Natural killer cell (primary cell): Measurements from ENCODE around the gene SLC16A11. TPM values are rescaled to one million over a fixed set of nuclear protein-coding genes. Genes with fewer than 3 reads are reported as not detected.

Source experiments
- ATAC-seq, 3 donors: fragments of 150-1000 bp in 2 of 3; fragments of 200-7000 bp in 1 of 3; cut with Tn5 transposase; 1 replicate in 1 of 3; 2 replicates in 2 of 3; pipeline ENCODE4 v1.10.0; 2021; ENCODE audit warnings: mild to moderate bottlenecking in 2 of 3, moderate library complexity in 2 of 3
- DNase-seq, 2 donors: peaks; one replicate each; pipeline versions ENCODE4 v3.0.0 to v3.0.0-alpha.2; 2013 to 2021; ENCODE audit warnings: mixed read lengths in 1 of 2
- H3K27ac ChIP-seq: one replicate; pipeline ENCODE4 v1.5.1; 2013; ENCODE audit warnings: mild to moderate bottlenecking, low read length
- H3K27me3 ChIP-seq: one replicate; pipeline ENCODE4 v1.6.1; 2013; ENCODE audit warnings: low read length; ENCODE audit not compliant: control insufficient read depth, insufficient read depth
- H3K36me3 ChIP-seq: one replicate; pipeline ENCODE4 v1.6.1; 2013; ENCODE audit warnings: low read length; ENCODE audit not compliant: control insufficient read depth, insufficient read depth
- H3K4me1 ChIP-seq: one replicate; pipeline ENCODE4 v1.6.1; 2013; ENCODE audit warnings: low read length; ENCODE audit not compliant: control insufficient read depth, insufficient read depth
- H3K4me3 ChIP-seq: one replicate; pipeline ENCODE4 v1.5.1; 2013; ENCODE audit warnings: low read length
- H3K9me3 ChIP-seq: one replicate; pipeline ENCODE4 v1.6.1; 2013; ENCODE audit warnings: low read length; ENCODE audit not compliant: control insufficient read depth, insufficient read depth
- H3K27ac Mint-ChIP-seq, 2 donors: one replicate each; pipeline ENCODE4 v1.8.0; 2022; ENCODE audit warnings: mild to moderate bottlenecking in 2 of 2, mixed read lengths in 2 of 2, moderate library complexity in 1 of 2
- H3K27me3 Mint-ChIP-seq, 2 donors: one replicate each; pipeline ENCODE4 v1.8.0; 2022; ENCODE audit warnings: low read depth in 2 of 2, mixed read lengths in 2 of 2
- H3K36me3 Mint-ChIP-seq: one replicate; pipeline ENCODE4 v1.8.0; 2022; ENCODE audit warnings: mixed read lengths
- H3K4me1 Mint-ChIP-seq, 2 donors: one replicate each; pipeline ENCODE4 v1.8.0; 2022; ENCODE audit warnings: mixed read lengths in 2 of 2
- H3K4me3 Mint-ChIP-seq: one replicate; pipeline ENCODE4 v1.8.0; 2022; ENCODE audit warnings: mild to moderate bottlenecking, moderate library complexity, mixed read lengths
- H3K9me3 Mint-ChIP-seq, 2 donors: one replicate each; pipeline ENCODE4 v1.8.0; 2022; ENCODE audit warnings: mixed read lengths in 2 of 2
- WGBS: methylation state at CpG from one replicate; pipeline ENCODE4 v1.1.7; 2013; ENCODE audit warnings: missing lambda C conversion rate; ENCODE audit not compliant: insufficient coverage; 5-methylcytosine and 5-hydroxymethylcytosine counted together
- intact Hi-C: fragments of 100-400 bp; cut with micrococcal nuclease; formaldehyde crosslinking; loops from one replicate; pipeline ENCODE4 v1.14.2; 2022
- total RNA-seq, 4 donors: library from RNA; stranded (reverse); fragments of 120-200 nt in 1 of 4; gene quantifications; one replicate each; pipeline versions ENCODE4 v1.2.3 to v1.2.4, GENCODE V29; 2013 to 2022
- TF ChIP-seq, protein P1 (sequence below): fragments of 200-600 bp; IDR thresholded peaks from one replicate; pipeline ENCODE4 v1.8.0; 2022; ENCODE audit warnings: antibody characterized with exemption

Gene SLC16A11
- total RNA-seq, 3 donors from 2014 or later (not counting 1 experiment from before 2014, with no cell fraction given): 1.2 to 2.5 (median 1.6) TPM

DNA sequence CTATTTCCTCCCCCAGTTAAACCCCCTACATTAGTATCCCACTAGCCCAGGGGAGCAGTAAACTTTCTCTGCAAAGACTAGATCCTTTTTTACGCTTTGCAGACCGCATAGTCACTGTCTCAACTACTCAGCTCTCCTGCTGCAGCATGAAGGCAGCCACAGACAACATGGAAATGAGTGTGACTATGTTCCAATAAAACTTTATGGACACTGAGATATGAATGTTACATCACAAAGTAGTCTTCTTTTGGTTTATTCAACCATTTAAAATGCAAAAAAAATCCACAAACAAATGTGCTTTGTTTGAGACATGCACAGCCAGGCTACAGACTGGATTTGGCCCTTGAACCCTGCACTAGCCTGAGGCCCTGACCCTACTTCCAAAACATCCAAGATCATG lies 33.4 kb downstream of the SLC16A11 start:
- Histone ChIP-seq H3K27me3 (no peaks in the 10 kb centered on the region), H3K36me3 (peaks cover 15% of the 10 kb centered on the region), H3K9me3 (no peaks in the 10 kb centered on the region), H3K4me3 (no peak overlapping the region), H3K27ac (no peak overlapping the region), H3K4me1 (peaks cover 44% of the 10 kb centered on the region)
- H3K4me3 Mint-ChIP-seq: peak overlapping the region; percentile 47
- DNase-seq (no peak), ATAC-seq (no peak)
- intact Hi-C loops: loop anchor here (5.0 to 10.0 kb wide), 3 partner anchors 256 to 674 kb away; partner anchors contain the start of genes C17orf100, MED31, TP53 and WRAP53
- peaks cover 57 to 59% of the 10 kb centered on the region in 2 donors for H3K4me1 Mint-ChIP-seq
- TF ChIP-seq, protein P1, sequence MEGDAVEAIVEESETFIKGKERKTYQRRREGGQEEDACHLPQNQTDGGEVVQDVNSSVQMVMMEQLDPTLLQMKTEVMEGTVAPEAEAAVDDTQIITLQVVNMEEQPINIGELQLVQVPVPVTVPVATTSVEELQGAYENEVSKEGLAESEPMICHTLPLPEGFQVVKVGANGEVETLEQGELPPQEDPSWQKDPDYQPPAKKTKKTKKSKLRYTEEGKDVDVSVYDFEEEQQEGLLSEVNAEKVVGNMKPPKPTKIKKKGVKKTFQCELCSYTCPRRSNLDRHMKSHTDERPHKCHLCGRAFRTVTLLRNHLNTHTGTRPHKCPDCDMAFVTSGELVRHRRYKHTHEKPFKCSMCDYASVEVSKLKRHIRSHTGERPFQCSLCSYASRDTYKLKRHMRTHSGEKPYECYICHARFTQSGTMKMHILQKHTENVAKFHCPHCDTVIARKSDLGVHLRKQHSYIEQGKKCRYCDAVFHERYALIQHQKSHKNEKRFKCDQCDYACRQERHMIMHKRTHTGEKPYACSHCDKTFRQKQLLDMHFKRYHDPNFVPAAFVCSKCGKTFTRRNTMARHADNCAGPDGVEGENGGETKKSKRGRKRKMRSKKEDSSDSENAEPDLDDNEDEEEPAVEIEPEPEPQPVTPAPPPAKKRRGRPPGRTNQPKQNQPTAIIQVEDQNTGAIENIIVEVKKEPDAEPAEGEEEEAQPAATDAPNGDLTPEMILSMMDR: no peak
- H3K27ac Mint-ChIP-seq: peak overlapping the region; percentile 96 to 100
- no peaks in the 10 kb centered on the region for H3K27me3 Mint-ChIP-seq
- H3K9me3 Mint-ChIP-seq: no peaks in the 10 kb centered on the region
- H3K36me3 Mint-ChIP-seq: no peaks in the 10 kb centered on the region
- 78% methylated on average over 2 of the region's 2 CpGs for WGBS

DNA sequence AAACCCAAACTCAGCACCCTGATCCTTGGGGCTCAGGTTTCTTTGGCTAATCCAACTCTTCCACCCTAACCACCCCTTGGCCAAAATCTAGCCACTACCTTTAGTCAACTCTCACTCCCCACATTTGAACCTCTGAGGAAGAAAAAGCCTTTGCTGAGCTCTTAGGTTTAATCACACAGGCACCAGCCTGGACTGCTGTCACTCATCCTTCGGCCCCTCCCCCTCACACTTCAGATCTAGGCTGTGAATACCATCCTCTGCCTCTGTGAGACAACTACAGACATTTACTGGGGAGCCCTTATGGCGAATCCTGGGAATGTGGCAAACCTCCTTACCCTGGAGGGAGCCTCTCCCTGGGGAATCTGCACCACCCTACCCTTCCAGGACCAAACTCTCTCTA lies 36.7 kb downstream of the SLC16A11 start:
- Mint-ChIP-seq H3K4me3 (no peak overlapping the region), H3K4me1 (peaks cover 42 to 43% of the 10 kb centered on the region in 2 donors), H3K27ac (peak overlapping the region in 1 of 2 donors; percentile 60), H3K9me3 (no peaks in the 10 kb centered on the region), H3K27me3 (no peaks in the 10 kb centered on the region), H3K36me3 (peaks cover 2% of the 10 kb centered on the region)
- Histone ChIP-seq H3K4me3 (no peak overlapping the region), H3K9me3 (no peaks in the 10 kb centered on the region), H3K27me3 (no peaks in the 10 kb centered on the region), H3K4me1 (peaks cover 23% of the 10 kb centered on the region), H3K36me3 (peaks cover 27% of the 10 kb centered on the region), H3K27ac (no peak overlapping the region)
- no peak for ATAC-seq
- TF ChIP-seq, protein P1: no peak
- no peak for DNase-seq
- intact Hi-C loops: loop anchor here (10.0 kb wide), 1 partner anchor 532 kb away; no protein-coding TSS in a partner anchor
- WGBS: 94% methylated on average over 2 of the region's 2 CpGs

DNA sequence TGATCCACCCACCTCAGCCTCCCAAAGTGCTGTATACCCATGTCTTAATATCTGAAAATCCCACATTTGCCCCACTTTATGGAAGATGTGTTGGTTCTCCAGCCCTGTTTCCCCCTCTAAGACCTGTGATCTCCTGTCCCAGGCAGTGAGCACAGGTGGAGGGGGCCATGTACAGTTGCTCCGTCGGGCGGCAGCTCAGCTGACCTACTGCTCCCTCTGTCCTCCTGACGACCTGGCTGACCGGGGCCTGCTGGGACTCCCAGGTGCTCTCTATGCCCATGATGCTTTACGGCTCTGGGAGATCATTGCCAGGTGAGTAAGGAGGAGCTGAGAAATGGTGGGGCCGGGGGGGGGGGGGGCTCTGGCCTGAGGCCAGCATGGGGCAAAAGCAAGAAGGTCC lies 38.2 kb downstream of the SLC16A11 start:
- Histone ChIP-seq H3K27ac (no peak overlapping the region), H3K4me3 (no peak overlapping the region), H3K4me1 (peaks cover 12% of the 10 kb centered on the region), H3K27me3 (no peaks in the 10 kb centered on the region), H3K9me3 (no peaks in the 10 kb centered on the region), H3K36me3 (peaks cover 40% of the 10 kb centered on the region)
- DNase-seq (no peak), ATAC-seq (no peak)
- H3K9me3 Mint-ChIP-seq: no peaks in the 10 kb centered on the region
- TF ChIP-seq, protein P1: no peak
- H3K36me3 Mint-ChIP-seq: peaks cover 14% of the 10 kb centered on the region
- H3K27me3 Mint-ChIP-seq: no peaks in the 10 kb centered on the region
- H3K4me1 Mint-ChIP-seq: peaks cover 40 to 42% of the 10 kb centered on the region in 2 donors
- intact Hi-C loops: loop anchor here (2.0 to 10.0 kb wide), 3 partner anchors 17 to 531 kb away; partner anchors contain the start of gene BCL6B
- H3K4me3 Mint-ChIP-seq: no peak overlapping the region
- peak overlapping the region in 1 of 2 donors; percentile 57 for H3K27ac Mint-ChIP-seq
- 97% methylated on average over 5 of the region's 7 CpGs for WGBS
